Ishikawa (cell line): ENCODE data around the gene SNX13.

Source experiments
- CEBPB ChIP-seq: IDR thresholded peaks from 2 replicates; pipeline ENCODE4 v1.6.1; 2012
- CREB1 ChIP-seq: IDR thresholded peaks from 2 replicates; pipeline ENCODE4 v1.6.1; 2012; ENCODE audit warnings: low read depth
- EGR1 ChIP-seq: IDR thresholded peaks from 2 replicates; pipeline ENCODE4 v1.6.1; 2012
- EP300 ChIP-seq: IDR thresholded peaks from 2 replicates; pipeline ENCODE4 v1.6.1; 2012; ENCODE audit warnings: borderline replicate concordance
- FOXM1 ChIP-seq: IDR thresholded peaks from 2 replicates; pipeline ENCODE4 v1.6.1; 2012; ENCODE audit warnings: low read depth, borderline replicate concordance
- MAX ChIP-seq: IDR thresholded peaks from 2 replicates; pipeline ENCODE4 v1.6.1; 2012
- RAD21 ChIP-seq: IDR thresholded peaks from 2 replicates; pipeline ENCODE4 v1.6.1; 2012; ENCODE audit warnings: low read depth
- REST ChIP-seq: IDR thresholded peaks from 2 replicates; pipeline ENCODE4 v1.6.1; 2012; ENCODE audit warnings: low read depth, mild to moderate bottlenecking
- TAF1 ChIP-seq: IDR thresholded peaks from 2 replicates; pipeline ENCODE4 v1.6.1; 2012; ENCODE audit warnings: low read depth, mild to moderate bottlenecking
- TCF12 ChIP-seq: IDR thresholded peaks from 2 replicates; pipeline ENCODE4 v1.6.1; 2012; ENCODE audit warnings: low read depth
- TEAD4 ChIP-seq: IDR thresholded peaks from 2 replicates; pipeline ENCODE4 v1.6.1; 2012
- USF1 ChIP-seq: IDR thresholded peaks from 2 replicates; pipeline ENCODE4 v1.6.1; 2012
- YY1 ChIP-seq: IDR thresholded peaks from 2 replicates; pipeline ENCODE4 v1.6.1; 2012; ENCODE audit warnings: low read depth
- ZBTB7A ChIP-seq: IDR thresholded peaks from 2 replicates; pipeline ENCODE4 v1.6.1; 2012; ENCODE audit warnings: low read depth

The SNX13 gene

GRCh38 chr7:17976952-17977351, 36.7 kb upstream of the SNX13 start:
- TF ChIP-seq TCF12 (no peak), MAX (no peak), CREB1 (no peak), TEAD4 (no peak), FOXM1 (no peak), REST (no peak), TAF1 (no peak), RAD21 (no peak), ZBTB7A (no peak), EGR1 (no peak), USF1 (no peak), CEBPB (no peak), YY1 (no peak), EP300 (no peak)

- no peak for TF ChIP-seq TEAD4
- peak; percentile 34; the same call in 1 of the 2 replicates for TF ChIP-seq RAD21
- no peak for TF ChIP-seq REST
- no peak for TF ChIP-seq CEBPB
- TF ChIP-seq CREB1, result no peak
- TF ChIP-seq TCF12, result no peak
These were observed 31.1 kb upstream of the SNX13 start for GRCh38 chr7:17971411-17971810.

- TF ChIP-seq TCF12 (no peak), CREB1 (no peak), EGR1 (no peak), ZBTB7A (no peak), FOXM1 (no peak), REST (no peak)
These were observed 28.8 kb upstream of the SNX13 start for GRCh38 chr7:17968791-17969715.

- TF ChIP-seq REST, result no peak
- no peak for TF ChIP-seq YY1
These were observed 26.4 kb upstream of the SNX13 start for GRCh38 chr7:17966706-17967105.
